ENCODE data around the gene CYP27B1. TPM values are rescaled to one million over a fixed set of nuclear protein-coding genes. Genes with fewer than 3 reads are reported as not detected.

The CYP27B1 gene, protein sequence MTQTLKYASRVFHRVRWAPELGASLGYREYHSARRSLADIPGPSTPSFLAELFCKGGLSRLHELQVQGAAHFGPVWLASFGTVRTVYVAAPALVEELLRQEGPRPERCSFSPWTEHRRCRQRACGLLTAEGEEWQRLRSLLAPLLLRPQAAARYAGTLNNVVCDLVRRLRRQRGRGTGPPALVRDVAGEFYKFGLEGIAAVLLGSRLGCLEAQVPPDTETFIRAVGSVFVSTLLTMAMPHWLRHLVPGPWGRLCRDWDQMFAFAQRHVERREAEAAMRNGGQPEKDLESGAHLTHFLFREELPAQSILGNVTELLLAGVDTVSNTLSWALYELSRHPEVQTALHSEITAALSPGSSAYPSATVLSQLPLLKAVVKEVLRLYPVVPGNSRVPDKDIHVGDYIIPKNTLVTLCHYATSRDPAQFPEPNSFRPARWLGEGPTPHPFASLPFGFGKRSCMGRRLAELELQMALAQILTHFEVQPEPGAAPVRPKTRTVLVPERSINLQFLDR
- total RNA-seq (2014; rRNA removed; shearing (Covaris generic)), result 1.1 and 1.2 TPM in 2 replicates

DNA sequence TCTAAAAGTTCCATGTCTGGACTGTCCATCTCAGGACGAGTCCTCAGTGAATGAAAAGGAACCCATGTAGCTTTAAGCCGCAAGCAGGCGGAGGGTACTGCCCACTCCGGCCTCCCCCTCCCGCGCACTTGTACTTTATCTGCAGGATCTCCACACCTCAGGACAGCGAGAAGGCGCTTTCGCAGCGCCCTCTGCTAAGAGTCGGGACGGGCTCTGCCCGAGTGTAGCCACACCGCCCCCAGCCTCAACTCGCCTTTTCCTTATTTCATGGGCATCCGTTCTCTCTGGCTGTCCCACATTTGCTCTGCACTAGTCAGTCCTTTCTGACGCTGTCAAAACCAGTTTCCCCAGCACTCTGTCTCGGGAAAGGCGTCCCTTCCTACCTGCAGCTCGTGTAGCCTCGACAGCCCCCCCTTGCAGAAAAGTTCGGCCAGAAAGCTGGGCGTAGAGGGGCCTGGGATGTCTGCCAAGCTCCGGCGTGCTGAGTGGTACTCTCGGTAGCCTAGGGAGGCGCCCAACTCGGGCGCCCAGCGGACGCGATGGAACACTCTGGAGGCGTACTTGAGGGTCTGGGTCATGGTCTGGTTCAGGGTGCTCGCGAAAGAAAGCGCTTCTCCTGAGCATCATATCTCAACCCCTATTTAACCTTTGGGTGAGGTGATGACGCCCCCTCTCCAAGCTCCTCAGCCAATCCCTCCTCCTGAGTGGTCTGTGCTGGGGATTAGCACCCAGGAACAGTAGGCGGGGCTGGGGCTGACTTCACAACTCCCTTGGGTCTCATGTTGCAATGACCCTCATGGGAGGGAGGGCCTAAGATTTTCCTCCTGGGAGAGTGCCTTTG is at the start of gene CYP27B1:
Gene CYP27B1, minus strand, starts transcription at position 615 of the 841 bp plus-strand sequence. Its CDS starts 37 bp downstream, at position 578.
- peak; percentile 32 for DNase-seq (ENCODE audit: low read depth)

DNA sequence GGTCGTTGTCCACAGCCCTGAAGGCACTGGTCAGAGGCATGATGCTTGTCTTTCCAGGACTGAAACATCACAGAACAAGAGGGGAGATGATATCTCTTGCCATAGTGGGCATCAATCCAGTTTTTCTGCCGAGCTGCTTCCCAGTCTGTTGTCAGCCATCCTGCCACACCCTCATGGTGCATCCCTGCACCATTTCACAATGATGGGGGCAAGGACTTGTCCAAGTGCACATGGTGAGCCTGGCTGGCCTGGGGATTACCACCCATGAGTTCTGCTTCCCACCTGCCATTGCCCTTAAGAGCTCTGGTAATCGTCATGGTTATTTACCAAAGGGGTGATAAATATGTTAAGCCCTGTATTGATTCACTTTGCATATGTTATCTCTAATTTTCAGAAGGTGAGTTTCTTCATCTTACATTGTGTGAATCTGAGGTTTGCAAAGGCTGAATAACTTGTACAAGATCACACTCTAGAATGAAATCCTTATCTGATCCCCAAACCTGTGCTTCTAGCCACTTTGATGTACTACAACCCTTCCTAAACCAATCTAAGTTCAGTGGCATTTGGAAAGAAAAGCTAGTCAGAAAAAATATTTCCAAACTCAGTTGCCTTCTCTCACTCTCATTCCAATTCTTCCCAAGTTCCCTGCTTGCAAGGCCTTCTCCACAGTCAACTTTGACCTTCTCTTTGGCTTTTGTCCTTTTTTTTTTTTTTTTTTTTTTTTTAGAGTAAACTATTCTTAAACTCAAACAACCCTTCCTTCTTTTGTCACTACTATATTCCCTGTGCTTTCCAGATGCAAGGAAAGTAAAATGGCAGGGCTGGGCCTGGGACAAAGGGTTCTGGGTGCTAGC is 49.4 kb upstream of the CYP27B1 start:
- DNase-seq (ENCODE audit: low read depth), result no peak

DNA sequence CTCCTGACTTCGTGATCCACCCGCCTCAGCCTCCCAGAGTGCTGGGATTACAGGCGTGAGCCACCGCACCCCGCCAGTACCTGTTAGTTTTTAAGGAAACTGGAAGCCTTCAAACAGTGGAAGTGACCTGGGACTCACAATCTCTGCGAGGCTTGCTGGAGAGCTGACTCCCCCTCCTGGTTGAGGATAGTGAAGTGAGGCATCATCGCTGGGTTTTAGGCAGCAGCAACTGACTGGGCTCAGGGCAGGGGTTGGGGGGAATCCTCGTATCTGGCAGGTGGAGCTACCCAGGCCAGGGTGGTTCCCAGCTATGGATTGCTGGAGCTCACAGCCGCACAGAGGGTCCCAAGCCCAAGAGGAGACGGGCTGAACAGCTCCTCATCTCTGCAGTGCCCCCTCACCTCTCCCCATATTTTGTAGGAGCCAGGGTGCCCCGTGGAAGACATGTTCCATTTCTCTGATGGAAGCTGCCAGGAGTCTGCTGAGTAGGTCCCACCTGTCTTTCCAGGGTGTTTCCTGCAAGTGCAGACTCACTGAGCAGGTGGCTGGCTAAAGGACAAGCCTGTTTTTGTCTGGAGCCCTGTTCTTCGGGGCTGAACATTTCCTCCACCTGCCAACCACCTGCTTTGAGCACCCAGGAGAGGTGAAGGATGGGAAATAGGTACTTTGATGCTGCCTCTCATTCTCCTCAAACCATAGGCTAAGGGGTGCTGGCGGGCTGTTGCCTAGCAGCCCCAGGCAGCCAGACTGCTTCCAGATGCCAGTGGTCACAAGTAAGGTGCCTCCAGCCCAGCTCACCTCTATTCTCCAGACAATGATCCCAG is 48.5 kb upstream of the CYP27B1 start:
- no peak for DNase-seq (ENCODE audit: low read depth)

DNA sequence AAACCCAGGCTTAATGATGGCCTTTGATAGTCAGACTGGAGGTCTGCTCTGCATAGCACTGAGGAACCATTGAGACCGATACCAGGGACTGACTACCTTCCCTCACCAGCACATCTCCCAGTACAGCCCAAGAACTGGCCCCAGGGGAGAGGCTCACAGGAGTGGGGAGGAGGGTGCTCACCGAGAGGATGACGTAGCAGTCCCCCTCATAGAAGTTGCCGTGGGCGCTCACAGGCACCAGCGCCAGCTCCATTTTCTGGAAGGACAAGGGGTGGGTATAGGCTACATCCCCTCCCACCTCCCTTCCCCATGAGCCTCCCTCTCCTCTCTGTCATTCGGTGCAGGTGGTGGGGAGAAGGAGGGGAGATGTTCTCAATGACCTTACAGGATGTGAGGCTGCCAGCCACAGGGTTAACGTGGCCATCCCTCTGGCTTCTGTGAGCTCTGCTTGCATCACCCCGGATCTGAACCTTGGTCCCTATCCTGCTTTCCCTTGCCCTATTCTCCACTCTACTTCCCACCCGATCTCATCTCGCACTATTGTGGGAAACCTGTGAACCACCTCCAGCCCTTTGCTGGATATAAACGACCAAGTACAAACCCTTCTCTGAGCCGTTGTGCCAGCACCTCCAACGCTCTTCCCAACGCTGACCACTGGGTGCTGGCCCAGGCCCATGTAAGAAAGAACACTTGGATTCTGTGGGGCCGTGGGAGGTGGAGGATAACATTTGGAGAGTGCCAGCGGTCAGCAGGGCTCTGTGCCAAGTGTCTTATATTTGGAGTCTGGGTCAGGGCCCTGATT is 47.3 kb upstream of the CYP27B1 start:
- DNase-seq (ENCODE audit: low read depth), result peak; percentile 41

DNA sequence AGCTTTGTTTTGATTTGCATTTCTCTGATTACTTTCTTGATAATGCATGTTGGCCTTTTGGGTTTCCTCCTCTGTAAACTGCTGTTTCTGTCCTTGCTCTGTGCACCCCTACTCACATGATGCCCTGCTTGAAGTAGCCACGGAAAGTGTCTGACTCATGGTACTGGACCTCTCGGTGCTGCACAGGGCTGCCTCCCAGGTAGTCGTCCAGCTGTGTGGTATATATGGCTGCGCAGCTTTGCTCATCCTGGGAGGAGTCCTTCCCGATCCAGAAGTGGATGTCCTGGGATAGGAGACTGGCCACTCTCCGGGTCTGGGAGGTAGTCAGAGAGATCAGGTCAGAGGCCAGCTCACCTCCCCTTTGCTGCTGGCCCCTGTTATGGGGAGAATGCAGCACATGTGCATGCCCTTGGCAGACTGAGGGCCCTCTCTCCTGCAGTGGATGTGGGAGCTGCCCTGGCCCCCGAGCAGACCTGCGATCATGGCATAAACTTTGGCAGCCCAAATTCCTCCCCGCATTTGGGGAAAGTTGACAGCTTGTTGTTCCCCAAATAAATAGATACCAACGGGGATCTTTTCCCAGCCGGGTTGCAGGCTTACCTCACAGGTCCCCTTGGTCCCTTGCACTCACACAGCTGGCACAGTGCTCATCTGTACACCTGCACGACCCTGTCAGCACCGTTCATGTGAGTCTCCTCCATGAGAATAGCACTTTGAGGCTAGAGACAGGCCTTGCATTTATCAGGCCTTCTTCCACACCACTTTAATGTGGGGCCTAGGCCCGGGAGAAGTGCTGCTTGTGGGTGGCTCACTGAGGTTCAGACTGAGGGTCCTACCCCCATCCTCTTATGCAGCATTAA is 46.5 kb upstream of the CYP27B1 start:
- no peak for DNase-seq (ENCODE audit: low read depth)

DNA sequence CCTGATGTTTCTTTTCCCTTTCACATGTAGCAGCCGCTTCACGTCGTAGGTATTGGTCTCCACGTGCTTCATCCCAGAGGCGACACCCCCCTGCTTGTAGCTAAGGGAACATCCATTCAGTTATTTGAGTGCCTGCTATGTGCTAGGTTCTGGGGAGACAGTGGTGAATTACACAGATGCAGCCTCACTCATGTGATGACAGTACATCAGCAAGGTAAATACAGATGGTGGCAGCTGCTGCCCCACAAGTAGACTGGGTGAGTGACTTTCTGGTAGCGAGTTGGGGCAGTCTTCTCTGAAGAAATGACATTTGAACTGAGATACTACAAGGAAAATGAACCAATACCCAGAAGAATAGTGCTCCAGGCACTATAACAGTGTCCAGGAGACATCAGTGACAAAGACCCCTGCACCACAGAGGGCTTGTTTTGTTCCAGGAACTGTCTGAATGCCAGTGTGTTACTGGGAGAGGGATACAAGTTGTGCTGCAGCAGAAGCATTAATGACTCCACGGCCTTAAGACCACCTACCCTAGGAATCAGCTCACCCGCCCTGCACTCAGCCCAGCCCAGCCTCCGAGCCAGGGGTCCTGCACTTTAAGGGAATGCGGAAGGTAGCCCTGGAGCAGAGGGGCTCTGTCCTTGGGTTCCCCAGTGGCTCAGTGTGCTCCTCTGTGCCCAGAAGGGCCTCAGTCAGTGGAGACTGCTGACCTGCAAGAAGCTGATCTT is 44.3 kb upstream of the CYP27B1 start:
- no peak for DNase-seq (ENCODE audit: low read depth)

DNA sequence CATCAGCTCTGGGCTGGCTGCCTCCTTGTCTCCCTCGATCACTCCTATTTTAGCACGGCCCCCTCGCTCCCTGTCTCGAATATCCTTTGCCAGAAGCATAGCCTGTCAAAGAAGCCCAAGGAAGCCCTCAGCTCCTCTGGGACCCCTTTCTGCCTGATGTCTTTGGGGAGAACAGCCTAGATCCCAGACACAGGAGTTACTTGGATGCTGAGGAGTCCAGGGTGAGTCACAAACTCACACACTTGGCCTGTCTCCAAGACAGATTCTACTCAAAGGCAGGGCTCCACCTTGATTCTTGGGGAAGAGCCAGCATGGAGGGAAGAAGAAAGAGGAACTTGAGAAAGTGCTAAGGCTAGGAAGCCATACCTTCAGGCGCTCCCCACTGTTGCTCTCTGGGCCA is 43.6 kb upstream of the CYP27B1 start:
- DNase-seq (ENCODE audit: low read depth), result peak; percentile 64

DNA sequence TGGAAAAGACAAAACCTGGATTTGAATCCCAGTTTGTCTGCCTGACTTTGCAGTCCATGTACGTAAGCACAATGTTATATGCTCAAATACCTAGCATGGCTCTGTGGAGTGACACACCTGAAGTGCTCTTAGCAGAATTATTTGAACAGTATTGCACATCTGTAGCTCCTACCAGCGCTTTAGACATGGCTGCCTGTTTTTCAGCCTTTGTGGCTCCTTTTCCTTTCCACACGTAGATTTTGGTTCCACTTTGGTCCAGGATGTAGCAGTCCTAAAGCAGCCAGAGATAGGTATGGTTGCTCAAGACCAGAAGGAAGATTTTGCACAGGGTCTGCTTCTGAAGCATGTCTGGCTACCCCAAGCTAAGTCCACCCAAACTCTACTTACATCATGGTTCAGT is 42.5 kb upstream of the CYP27B1 start:
- no peak for DNase-seq (ENCODE audit: low read depth)

DNA sequence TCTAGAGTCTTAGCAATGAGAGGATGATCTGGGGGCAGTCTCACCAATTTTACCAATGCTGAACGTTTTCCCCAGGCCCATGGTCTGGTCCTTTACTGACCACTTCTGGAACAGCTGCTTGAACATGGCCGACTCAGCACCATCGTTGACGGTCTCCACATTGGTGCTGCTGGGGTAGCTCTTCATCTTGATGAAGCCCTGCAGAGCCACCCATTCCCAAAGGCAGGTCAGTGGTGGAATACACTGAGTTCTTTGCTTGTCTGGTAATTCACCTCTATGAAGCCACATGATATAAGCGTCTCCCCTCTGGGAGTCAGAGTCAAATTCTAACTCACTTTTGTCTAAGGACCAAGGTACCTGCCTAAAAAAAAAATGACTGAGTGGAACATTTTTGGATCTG is 41.5 kb upstream of the CYP27B1 start:
- DNase-seq (ENCODE audit: low read depth), result no peak

DNA sequence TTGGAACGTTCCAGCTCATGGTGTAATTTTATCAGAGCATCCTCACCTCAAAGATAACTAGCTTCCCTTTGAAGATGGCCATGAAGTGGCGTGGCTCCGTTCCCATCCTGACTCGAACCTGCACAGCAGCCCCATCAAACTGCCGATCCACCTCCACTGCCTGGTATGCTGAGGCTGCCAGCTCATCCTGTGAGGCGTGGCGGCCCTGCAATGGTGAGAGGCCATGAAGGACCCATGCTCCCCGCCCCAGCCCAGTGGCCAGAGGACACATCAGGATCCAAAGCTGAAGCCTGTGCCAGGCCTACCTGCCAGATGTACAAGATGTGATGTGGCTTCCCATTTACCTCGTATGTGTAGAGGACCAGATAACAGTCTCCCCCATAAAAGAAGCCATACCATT is 40.4 kb upstream of the CYP27B1 start:
- no peak for DNase-seq (ENCODE audit: low read depth)

DNA sequence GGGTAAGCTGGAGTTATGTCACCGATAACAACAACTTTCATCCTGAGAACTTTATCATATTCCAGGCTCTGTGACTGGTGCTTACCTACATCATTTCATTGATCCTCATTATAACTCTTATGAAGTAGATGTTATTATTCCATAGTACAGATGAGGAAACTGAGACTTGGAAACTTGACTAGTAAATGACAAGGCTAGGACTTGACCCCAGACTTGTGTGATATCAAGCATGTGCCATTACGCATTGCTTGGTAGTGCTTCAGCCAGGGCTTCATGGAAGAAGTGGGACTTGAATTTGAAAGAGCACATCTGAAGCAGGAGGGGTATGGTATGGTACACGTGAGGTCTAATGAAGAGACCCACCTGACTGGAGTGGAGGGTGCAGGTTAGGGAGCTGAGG is 39.8 kb upstream of the CYP27B1 start:
- DNase-seq (ENCODE audit: low read depth), result no peak

DNA sequence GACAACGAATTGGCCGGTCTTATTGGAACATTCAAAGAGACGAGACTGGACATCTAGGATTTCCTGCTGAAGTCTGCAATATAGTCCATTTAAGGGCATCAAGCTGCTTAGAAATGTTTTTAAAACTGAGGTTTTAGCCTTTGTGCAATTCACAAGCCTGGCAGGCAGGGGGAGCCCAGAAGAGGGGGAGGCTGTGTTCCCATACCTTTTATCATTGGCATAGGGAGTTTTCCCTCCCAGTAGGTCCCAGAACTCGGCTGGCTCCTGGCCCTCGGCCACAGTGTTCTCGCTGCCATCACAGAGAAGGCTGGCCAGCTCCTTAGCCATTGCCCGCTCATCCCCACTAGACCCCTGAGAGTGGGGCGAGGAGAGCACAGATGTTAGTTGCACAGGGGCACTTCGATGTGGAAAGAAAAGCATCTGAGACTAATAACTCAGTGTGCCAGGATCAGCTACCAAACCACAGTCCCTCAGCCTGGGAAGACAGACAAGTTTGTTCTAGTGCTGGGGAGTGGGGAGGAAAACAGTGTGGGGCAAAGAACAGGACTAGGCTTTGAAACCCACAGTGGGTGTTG is 36.5 kb upstream of the CYP27B1 start:
- DNase-seq (ENCODE audit: low read depth), result peak; percentile 41

DNA sequence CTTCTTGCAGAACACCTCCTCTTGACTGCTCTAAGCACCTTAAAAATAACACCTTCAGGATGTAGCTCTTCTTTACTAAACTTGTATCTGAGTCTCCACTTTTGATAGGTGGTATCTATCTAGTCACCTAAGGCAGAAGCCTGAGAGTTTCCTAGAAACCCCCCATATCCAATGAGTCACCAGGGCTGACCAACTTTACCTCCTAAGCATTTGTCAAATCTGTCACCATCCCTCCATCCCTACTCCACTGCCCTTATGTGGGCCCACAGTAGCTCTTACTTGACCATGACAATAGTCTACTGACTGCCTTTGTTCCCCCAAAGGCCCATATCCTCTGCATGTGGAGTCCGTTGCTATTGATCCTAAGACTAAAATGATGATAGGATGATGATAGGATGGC is 35.7 kb upstream of the CYP27B1 start:
- no peak for DNase-seq (ENCODE audit: low read depth)

DNA sequence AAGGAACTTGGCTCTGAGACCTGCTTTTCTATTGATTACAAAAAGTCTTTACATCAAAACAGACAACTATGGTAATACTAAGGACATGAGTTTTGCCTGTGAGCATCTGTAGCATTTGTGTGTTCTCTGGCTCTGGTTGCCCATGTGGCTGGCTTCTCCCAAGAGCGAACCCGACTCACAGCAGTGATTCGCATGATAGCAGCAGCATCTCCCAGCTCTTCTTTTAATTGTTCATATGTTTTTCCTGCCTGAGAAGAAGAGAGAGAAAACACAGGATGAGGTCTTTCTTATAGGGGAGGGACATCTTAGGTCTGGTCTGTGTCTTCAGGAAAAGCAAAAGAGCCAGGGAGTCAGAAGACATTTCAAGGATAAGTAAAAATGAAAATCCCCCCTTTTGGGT is 34.1 kb upstream of the CYP27B1 start:
- DNase-seq (ENCODE audit: low read depth), result no peak

DNA sequence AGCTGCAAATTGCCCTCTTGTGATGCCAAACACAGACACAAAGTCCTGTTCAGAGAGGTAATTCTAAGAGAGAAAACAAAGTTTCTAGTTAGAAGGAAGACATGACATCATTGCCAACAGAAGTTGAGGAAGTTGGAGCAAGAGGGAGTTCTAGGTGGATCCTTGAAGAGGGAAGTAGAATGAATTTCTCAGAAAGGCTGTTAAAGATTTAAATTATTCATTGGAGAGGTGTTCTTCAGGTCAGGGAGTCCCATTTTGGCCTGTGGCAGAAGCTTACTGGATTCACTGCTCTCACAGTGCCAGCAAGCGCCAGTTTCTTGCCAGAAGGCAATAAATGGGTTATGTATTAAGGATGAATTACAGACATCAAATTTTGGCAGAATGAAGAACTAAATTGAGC is 31.1 kb upstream of the CYP27B1 start:
- DNase-seq (ENCODE audit: low read depth), result no peak

DNA sequence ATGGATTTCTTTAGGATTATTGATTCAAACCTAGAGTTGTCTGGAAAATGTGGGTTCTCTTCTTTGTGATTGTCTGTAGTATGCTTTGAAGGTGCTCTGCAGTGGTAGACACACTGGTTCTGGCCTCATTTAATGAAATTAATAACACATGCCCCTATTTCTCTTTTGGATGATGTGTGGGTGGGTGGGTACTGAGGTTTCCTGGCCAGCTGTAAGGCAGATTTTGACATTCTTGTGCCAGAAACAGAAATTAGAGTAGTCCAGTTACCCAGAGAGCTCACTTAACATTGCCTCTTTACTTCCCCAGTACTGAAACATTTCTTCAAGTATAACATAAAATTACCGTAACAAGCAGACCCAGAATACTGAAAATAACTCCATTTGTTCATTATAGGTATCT is 30.1 kb upstream of the CYP27B1 start:
- no peak for DNase-seq (ENCODE audit: low read depth)

DNA sequence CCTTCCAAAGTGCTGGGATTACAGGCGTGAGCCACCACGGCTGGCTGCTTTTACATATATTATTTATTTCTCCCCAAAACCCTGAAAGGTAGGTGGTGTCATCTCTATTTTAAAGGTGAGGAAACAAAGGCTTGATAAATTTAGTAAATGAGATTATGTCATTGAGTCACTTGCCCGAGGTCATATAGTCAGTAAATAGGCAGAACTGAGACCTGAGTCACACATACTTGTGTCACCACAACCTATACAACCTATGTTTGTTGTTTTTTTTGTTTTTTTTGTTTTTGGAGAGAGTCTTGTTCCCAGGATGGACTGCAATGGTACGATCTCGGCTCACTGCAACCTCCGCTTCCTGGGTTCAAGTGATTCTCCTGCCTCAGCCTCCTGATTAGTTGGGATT is 28.5 kb upstream of the CYP27B1 start:
- peak; percentile 61 for DNase-seq (ENCODE audit: low read depth)

DNA sequence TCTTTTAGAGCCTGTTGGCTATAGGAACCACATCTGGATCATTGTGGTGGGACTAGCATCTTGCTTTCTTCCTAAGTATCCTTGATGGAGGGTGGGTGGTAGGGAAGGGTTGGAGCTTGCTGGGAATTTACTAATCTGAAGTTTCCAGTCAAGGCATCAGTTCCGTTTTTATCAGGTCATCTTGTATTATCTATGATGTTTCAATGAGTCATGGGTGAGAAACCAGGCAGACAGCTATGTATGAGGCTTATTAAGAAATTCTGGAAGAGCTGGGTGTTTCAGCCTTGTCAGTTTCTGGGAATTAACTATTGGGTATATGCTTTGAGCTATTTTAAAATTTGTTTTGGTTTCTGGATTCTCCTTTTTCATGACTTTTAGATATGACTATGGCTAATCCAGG is 27.0 kb upstream of the CYP27B1 start:
- DNase-seq (ENCODE audit: low read depth), result peak; percentile 68

Measured in RPMI7951 (cell line).